GM19372 (cell line): Measurements from ENCODE around the gene TROAP.
"Not testable (repeated sequence)": the region's sequence is repeated elsewhere in the genome, so short reads cannot be mapped to it uniquely, and the experiment has no call there.

Source experiments
- ATAC-seq: cut with Tn5 transposase; IDR thresholded peaks from one replicate; pipeline ENCODE4 v1.9.1; 2021; ENCODE audit warnings: mild to moderate bottlenecking, low read depth, moderate library complexity; ENCODE audit not compliant: unreplicated experiment

TROAP gene

DNA sequence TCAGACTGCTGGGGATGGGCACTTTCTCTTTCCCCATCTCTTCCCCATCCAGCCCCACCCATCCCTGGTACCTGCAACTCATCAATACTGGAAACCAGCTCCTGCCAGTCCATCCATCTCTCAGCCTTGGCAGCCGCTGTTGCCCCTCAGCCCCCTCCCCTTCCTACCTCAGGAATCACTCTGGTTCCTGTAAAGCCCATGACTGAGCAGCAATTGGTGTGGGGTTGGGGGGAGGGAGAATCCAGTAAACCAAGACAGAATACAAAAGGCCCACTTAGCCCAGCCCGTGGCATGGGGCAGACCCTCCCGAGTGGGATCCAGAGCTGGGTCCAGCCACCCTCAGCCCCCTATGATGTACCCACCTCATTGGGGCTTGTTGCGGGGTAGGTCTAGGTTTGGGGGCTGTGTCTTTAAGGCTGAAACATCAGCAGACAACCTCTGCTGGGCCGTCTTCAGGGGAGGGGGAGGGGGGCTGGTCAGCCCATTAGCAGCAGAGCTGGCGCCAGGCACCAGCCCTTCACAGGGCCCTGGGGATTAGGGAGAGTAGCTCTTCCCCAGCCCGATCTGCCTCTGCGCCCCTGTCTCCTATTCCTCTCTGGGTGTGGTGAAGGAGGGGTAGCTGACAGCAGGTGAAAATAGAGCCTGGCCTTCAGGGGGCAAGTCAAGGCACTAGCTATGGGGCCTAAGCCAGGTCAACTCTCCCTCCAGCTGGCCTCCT lies 28.8 kb upstream of the TROAP start:
- no peak for ATAC-seq

DNA sequence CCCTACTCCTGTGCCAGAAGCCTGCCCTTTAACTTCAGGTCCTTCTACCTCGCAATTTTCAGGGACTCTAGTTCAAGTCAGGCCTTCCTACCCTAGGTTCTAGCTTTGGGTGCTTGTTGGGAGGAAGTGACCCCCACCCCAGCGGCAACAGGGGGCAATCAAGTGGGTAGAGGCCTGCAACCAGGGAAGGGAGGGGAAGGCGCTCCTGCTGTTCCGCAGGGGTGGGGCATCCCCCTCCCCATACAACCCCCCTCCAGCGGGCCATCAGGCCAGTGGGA lies 28.3 kb upstream of the TROAP start:
- ATAC-seq = no peak

DNA sequence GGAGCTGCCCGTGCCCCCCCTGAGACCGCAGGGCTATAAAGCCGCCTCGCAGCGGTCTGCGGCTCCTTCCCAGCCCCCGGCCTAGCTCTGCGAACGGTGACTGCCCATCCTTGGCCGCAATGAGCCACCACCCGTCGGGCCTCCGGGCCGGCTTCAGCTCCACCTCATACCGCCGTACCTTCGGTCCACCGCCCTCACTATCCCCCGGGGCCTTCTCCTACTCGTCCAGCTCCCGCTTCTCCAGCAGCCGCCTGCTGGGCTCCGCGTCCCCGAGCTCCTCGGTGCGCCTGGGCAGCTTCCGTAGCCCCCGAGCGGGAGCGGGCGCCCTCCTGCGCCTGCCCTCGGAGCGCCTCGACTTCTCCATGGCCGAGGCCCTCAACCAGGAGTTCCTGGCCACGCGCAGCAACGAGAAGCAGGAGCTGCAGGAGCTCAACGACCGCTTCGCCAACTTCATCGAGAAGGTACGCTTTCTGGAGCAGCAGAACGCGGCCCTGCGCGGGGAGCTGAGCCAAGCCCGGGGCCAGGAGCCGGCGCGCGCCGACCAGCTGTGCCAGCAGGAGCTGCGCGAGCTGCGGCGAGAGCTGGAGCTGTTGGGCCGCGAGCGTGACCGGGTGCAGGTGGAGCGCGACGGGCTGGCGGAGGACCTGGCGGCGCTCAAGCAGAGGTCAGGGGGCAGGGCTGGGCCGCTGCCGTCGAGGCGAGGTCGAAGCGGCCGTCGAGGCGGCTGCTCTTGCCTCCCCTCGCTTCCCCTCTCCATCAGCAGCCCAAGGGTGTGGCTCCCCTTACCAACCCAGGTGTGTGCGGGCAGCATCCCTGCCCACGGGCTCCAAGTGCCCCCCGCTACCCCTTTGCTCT lies 27.7 kb upstream of the TROAP start, which contains the start of gene PRPH:
Gene PRPH, plus strand, starts transcription at position 66 of the 855 bp plus-strand sequence. Its CDS starts 54 bp downstream, at position 120.
- ATAC-seq = no peak

DNA sequence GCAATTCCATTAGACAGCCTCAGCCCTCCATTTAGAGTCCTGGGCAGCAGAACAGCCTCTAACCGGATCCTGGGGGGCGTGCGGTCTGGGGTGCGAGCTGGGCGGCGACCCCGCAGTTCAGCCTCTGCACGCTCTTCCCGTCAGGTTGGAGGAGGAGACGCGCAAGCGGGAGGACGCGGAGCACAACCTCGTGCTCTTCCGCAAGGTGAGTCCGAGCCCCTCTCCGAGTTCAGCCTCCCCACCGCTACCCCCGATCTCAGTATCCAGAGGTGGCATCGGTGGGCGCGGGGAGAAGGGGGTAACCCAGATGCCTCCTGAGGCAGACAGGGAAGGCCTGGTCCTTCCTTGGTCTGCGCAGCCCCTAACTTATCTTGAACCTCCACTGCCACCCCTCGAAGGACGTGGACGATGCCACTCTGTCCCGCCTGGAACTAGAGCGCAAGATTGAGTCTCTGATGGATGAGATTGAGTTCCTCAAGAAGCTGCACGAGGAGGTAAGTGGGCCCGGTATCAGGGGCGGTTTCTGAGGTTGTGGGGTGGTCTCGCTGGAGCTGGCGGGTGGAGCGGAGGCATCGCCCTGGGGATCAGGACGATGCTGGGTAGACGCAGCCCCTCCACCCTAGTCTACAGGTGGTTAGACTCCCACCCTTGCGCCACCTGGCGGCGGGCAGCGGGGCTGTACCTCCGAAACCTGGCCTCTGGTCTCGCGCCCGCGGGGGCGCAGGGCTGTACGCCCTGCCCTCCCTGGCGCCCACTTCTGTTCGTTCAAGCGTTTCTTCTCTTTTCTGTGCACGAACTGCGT lies 26.8 kb upstream of the TROAP start:
- ATAC-seq = no peak

DNA sequence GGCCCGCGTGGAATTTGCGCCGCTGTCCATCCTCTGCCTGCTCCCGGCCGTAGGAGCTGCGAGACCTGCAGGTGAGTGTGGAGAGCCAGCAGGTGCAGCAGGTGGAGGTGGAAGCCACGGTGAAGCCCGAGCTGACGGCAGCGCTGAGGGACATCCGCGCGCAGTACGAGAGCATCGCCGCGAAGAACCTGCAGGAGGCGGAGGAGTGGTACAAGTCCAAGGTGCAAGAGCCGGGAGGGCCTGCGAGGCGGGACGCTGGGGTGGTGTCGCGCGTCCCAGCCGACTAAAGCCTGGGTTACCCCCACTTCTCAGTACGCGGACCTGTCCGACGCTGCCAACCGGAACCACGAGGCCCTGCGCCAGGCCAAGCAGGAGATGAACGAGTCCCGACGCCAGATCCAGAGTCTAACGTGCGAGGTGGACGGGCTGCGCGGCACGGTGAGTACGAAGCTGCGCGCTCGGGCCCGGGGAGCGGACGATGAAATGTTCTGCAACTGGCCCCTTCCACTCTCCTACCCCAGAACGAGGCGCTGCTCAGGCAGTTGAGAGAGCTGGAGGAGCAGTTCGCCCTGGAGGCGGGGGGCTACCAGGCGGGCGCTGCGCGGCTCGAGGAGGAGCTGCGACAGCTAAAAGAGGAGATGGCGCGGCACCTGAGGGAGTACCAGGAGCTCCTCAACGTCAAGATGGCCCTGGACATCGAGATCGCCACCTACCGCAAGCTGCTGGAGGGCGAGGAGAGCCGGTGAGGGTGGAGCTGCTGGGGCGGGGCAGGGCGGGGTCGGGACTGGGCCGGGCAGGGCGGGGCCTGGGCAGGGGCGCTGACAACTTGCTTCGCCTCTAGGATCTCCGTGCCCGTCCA lies 26.0 kb upstream of the TROAP start:
- no peak for ATAC-seq

DNA sequence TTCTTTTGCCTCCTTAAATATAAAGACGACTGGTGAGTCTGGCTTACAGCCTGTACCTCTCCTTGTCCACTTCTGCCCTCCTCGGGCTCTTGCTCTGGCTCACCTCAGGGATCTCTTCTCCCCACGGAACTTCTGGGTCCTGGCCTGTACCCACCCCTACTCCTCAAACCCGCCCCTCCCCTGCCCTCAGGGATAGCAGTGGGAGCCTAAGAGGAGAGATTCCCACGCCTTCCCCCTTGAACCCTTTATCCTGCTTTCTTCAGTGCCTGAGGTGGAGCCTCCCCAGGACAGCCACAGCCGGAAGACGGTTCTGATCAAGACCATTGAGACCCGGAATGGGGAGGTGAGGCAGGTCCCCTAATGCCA lies 25.4 kb upstream of the TROAP start:
- no peak for ATAC-seq

DNA sequence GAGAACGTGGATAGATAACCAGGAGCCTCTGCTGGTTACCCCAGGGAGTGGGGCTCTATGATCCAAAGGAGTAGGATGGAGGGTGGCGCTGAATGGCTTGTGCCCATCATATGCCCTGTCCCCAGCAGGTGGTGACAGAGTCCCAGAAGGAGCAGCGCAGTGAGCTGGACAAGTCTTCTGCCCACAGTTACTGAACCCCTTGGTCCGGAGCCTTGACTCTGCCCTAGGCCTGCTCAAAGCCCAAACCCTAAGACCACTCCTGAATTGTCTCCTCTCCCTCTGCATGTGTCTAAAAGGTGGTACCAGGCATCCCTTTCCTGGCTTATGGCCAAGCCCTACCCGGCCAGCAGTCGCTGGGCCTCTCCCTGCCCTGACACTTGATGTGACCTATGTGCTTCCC lies 24.9 kb upstream of the TROAP start:
- ATAC-seq = no peak

DNA sequence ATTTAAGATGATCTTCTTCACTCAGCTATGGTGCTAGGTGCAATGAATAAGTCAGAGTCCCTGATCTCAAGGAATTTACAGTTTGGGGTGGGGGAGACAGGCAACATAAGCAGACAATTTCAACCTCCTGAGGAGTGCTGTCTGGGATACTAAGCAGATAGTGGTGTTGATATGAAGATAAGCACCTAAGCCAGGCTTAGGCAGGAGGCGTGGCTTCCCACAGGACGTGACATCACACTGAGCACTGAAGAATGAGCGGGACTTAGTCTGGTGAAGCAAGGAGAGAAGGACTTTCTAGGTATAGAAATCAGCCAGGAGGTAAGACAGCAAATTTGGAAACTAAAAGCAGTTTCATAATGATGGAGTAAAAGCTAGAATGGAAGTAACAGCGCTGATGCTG lies 21.3 kb upstream of the TROAP start:
- ATAC-seq = no peak

DNA sequence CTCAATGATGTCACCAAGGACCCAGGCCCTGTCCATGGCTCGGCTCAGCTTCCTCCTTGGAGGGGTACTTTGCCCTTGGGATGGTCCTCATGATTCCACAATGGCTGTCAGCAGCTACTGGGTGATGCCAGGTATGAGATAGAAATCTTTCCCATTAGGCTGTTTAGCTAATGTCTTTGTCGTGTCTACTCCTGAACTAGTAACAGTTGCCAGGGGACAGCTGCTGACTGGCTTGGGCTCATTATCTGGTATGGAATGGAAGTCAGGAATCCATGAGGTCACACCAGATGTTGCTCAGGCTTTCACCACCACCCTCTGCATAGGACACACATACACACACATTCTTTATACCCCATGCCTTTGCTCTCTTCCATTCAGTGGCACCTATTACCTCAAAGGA lies 18.9 kb upstream of the TROAP start:
- ATAC-seq = no peak

DNA sequence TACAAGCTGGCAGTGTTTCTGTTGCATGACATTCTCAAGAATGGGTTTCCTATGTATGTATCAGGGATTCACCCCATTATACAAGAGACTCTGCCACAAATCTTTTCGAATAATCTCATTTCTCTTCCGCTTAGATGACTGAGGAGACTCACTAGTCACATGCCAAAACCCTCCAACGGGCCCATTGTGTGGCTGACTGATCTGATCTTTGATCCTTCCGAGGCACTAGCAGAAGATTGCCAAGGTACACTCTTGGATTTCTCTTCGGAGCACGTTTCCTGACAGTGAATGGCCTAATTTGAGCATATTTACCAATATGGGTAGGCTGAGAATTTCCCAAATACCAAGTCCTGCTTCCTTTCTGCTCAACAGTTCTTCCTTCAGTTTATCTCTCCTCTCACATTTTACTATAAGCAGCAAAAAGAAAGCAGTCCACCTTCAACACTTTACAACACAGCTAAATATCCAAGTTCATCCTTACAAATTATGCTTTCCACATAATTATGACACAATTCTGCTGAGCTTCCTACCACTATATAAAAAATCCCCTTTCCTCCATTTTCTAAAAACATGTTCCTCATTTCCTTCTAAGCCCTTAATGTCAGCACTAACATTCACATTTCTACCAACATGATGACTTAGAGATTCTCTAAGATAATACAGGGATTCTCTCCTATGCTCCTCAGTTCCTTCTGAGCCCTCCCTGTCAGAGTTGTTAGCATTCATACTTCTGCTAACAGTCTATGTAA lies 17.1 kb upstream of the TROAP start:
- ATAC-seq = no peak

DNA sequence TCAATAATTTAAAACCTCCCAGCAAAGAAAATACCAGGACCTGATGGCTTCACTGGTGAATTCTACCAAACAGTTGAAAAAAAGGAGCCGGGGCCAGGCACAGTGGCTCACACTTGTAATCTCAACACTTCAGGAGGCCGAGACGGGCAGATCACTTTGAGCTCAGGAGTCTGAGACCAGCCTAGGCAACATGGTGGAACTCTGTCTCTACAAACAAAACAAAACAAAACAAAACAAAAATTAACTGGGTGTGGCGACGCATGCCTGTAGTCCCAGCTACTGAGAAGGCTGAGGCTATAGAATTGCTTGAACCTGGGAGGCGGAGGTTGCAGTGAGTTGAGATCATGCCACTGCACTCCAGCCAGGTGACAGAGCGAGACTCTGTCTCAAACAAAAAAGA lies 13.7 kb upstream of the TROAP start:
- no peak for ATAC-seq

DNA sequence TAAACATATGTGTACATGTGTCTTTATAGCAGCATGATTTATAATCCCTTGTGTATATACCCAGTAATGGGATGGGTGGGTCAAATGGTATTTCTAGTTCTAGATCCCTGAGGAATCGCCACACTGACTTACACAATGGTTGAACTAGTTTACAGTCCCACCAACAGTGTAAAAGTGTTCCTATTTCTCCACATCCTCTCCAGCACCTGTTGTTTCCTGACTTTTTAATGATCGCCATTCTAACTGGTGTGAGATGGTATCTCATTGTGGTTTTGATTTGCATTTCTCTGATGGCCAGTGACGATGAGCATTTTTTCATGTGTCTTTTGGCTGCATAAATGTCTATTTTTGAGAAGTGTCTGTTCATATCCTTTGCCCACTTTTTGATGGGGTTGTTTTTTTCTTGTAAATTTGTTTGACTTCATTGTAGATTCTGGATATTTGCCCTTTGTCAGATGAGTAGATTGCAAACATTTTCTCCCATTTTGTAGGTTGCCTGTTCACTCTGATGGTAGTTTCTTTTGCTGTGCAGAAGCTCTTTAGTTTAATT lies 12.5 kb upstream of the TROAP start:
- ATAC-seq = not testable (repeated sequence)

DNA sequence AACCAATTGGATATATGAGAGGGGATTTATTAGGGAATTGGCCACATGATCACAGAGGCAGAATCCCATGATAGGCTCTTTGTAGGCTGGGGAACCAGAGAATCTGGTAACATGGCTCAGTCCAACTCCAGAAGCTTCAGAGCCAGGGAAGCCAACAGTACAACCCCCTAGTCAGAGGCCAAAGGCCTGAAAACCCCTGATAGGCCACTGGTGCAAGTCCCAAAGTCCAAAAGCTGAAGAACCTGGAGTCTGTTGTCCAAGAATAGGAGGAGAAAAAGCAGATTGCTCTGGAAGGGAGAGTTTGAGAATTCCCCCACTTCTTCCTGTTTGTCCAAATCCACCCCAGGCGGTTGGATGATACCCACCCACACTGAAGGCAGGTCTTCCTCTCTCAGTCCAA lies 8.2 kb upstream of the TROAP start:
- no peak for ATAC-seq

DNA sequence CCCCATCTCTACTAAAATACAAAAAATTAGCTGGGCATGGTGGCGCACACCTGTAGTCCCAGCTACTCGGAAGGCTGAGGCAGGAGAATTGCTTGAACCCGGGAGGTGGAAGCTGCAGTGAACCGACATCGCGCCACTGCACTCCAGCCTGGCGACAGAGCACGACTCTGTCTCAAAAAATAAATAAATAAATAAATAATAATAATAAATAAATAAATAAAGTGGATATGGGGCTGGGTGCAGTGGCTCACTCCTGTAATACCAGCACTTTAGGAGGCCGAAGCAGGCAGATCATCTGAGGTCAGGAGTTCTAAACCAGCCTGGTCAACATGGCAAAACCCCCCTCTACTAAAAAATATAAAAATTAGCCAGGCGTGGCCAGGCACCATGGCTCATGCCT lies 5.9 kb upstream of the TROAP start:
- not testable (repeated sequence) for ATAC-seq

DNA sequence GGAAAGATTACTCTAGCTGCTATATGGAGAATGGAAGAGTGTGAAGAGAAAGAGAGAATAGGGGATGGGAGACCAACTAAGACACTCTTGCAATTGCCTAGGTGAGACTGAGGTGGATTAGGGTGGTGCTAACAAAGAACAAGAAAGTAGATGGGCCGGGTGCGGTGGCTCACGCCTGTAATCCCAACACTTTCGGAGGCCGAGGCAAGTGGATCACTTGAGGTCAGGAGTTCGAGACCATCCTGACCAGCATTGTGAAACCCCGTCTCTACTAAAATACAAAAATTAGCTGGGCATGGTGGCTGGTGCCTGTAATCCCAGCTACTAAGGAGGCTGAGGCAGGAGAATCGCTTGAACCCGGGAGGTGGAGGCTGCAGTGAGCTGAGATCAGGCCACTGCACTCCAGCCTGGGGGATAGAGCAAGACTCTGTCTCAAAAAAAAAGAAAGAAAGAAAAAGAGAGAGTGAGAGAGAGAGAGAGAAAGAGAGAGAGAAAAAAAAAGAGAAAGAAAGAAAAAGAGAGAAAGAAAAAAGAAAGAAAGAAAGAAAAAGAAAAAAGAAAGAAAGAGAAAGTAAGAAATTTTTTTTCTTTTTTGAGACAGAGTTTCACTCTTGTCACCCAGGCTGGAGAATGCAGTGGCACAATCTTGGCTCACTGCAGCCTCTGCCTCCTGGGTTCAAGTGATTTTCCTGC lies 2.5 kb upstream of the TROAP start:
- not testable (repeated sequence) for ATAC-seq

DNA sequence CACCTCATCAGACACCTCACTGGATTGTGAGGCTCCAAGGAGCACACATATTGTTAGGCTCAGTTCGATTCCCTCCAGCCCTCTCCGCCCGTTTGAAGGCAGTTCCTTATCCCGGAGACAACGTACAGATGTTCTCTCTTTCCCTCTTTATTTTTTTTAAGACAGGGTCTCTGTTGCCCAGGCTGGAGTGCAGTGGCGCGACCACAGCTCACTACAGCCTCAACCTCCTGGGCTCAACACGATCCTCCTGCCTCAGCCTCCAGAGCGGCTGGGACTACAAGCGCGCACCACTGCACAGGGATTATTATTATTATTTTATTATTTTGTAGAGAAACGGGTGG lies 718 bp upstream of the TROAP start:
- no peak for ATAC-seq

DNA sequence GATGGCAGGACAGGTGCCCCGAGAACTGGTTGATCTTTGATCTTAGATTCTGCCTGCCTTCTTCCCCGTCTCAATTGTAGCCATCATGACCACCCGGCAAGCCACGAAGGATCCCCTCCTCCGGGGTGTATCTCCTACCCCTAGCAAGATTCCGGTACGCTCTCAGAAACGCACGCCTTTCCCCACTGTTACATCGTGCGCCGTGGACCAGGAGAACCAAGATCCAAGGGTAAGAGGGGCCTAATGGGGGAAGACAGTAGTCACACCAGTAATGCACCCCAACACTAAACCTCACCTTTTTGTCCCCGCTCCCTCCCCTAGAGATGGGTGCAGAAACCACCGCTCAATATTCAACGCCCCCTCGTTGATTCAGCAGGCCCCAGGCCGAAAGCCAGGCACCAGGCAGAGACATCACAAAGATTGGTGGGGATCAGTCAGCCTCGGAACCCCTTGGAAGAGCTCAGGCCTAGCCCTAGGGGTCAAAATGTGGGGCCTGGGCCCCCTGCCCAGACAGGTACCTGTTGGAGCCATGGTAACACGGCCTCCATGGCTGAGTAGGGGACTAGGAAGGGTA lies 556 bp downstream of the TROAP start:
- no peak for ATAC-seq

DNA sequence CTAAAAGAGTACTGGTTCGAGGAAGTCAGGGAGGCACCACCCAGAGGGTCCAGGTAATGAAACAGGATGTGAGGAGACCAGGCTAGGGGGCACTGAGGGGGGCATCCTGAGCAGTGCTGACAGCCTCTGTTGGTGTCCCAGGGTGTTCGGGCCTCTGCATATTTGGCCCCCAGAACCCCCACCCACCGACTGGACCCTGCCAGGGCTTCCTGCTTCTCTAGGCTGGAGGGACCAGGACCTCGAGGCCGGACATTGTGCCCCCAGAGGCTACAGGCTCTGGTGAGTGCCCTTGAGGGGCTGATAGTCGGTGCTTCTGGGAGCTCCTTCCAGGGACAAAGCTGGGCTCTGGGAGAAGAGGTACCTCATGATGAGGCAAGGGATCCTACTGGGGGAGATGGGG lies 2.6 kb downstream of the TROAP start:
- no peak for ATAC-seq

DNA sequence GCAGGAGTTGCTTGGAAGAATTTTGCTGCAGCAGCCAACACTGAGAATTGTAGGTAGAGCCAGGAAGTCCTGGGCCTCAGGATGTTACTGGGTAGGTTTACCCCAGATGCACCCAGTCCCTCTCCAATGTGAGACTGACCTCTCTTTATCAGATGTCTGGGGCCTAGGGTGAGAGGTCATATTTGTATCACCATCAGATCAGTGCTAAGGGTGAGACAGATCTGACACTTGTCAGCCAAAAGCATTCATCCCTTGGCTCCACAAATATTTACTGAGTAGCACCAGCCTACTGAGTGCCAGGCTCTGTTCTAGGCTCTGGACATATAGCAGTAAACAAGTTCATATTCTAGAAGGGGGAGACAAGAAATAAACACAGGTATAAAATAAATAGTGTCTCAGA lies 4.3 kb downstream of the TROAP start:
- no peak for ATAC-seq
